ENCODE data around the gene CREB1. TPM values are rescaled to one million over a fixed set of nuclear protein-coding genes. Genes with fewer than 3 reads are reported as not detected.
A peak's percentile ranks its signal among the peaks of the same experiment; 100 is the strongest.

Gene CREB1
- total and polyA plus RNA-seq, 10 of the 15 experiments (the other 5 are each of a cell fraction or from before 2014, with no cell fraction given) = 13.4 to 76.9 (median 39.5) TPM

- WGBS (ENCODE audit: insufficient coverage, insufficient replicate concordance, low lambda C conversion rate, missing lambda C conversion rate) = 95% methylated on average over 2 of the region's 2 CpGs
- no peaks in the 10 kb centered on the region for H4K20me1 ChIP-seq (ENCODE audit: control insufficient read depth, insufficient read depth)
- H3K79me2 ChIP-seq (ENCODE audit: control insufficient read depth, insufficient read depth, low read length) = peaks cover 81% of the 10 kb centered on the region
- peaks cover 0 to 15% of the 10 kb centered on the region in 2 experiments; a peak in 1 of 4 replicates for H3K36me3 ChIP-seq (ENCODE audit: control insufficient read depth in 2 of 2, insufficient read depth in 2 of 2, low read length in 1 of 2)
- no peak overlapping the region for H3K27ac ChIP-seq (ENCODE audit: control insufficient read depth, insufficient read depth)
- CTCF ChIA-PET = interaction anchor here (0.9 kb wide), 1 partner anchor 9 kb away, joined by 3 read pairs; no protein-coding TSS in a partner anchor
- RAD21 ChIA-PET (ENCODE audit: unreplicated experiment) = interaction anchor here (0.7 to 1.1 kb wide), 3 partner anchors 10 to 203 kb away, joined by 3 to 4 read pairs (median 3); no protein-coding TSS in a partner anchor
- no peak overlapping the region for H3K4me2 ChIP-seq (ENCODE audit: control insufficient read depth, insufficient read depth)
- POLR2A ChIA-PET = interaction anchor here (0.7 to 1.2 kb wide), 3 partner anchors 11 to 438 kb away, joined by 3 to 8 read pairs (median 4); partner anchors contain the start of gene CREB1
- no peak for TF ChIP-seq YY1 (IDR thresholded peaks at IDR 0.05; ENCODE audit: low read depth, low read length)
- TF ChIP-seq, protein P1, sequence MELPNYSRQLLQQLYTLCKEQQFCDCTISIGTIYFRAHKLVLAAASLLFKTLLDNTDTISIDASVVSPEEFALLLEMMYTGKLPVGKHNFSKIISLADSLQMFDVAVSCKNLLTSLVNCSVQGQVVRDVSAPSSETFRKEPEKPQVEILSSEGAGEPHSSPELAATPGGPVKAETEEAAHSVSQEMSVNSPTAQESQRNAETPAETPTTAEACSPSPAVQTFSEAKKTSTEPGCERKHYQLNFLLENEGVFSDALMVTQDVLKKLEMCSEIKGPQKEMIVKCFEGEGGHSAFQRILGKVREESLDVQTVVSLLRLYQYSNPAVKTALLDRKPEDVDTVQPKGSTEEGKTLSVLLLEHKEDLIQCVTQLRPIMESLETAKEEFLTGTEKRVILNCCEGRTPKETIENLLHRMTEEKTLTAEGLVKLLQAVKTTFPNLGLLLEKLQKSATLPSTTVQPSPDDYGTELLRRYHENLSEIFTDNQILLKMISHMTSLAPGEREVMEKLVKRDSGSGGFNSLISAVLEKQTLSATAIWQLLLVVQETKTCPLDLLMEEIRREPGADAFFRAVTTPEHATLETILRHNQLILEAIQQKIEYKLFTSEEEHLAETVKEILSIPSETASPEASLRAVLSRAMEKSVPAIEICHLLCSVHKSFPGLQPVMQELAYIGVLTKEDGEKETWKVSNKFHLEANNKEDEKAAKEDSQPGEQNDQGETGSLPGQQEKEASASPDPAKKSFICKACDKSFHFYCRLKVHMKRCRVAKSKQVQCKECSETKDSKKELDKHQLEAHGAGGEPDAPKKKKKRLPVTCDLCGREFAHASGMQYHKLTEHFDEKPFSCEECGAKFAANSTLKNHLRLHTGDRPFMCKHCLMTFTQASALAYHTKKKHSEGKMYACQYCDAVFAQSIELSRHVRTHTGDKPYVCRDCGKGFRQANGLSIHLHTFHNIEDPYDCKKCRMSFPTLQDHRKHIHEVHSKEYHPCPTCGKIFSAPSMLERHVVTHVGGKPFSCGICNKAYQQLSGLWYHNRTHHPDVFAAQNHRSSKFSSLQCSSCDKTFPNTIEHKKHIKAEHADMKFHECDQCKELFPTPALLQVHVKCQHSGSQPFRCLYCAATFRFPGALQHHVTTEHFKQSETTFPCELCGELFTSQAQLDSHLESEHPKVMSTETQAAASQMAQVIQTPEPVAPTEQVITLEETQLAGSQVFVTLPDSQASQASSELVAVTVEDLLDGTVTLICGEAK (IDR thresholded peaks at IDR 0.05; ENCODE audit: borderline replicate concordance) = peak; percentile 69
- no peak overlapping the region for H3K4me3 ChIP-seq
- no TSS peak for BruUV-seq (replicated peaks)
- ATAC-seq (peak; percentile 17; the same call in 1 of the 3 replicates), DNase-seq (ENCODE audit: low read depth, low spot score) (no peak), FAIRE-seq (no peak)
- H3K27me3 ChIP-seq (replicated peaks in 1 of 2; ENCODE audit: control insufficient read depth in 2 of 2, insufficient read depth in 2 of 2, low read length in 1 of 2) = no peaks in the 10 kb centered on the region
- no peaks in the 10 kb centered on the region for H3K4me1 ChIP-seq (ENCODE audit: control insufficient read depth, insufficient read depth, low read length)
- in situ Hi-C loops (cut with MboI) (no loop called here), intact Hi-C loops (cut with micrococcal nuclease; ENCODE audit: unreplicated experiment) (no loop called here)
- no peak overlapping the region for H3K9ac ChIP-seq (ENCODE audit: control insufficient read depth, insufficient read depth, low read length)
- no peak overlapping the region for H2AFZ ChIP-seq (ENCODE audit: control insufficient read depth, low read depth, low read length)
- SMC1A ChIA-PET (ENCODE audit: uncharacterized antibody, unreplicated experiment) = interaction anchor here (0.6 to 1.2 kb wide), 2 partner anchors 34 to 150 kb away, joined by 3 to 5 read pairs; no protein-coding TSS in a partner anchor
- no peaks in the 10 kb centered on the region for H3K9me3 ChIP-seq (replicated peaks; ENCODE audit: control insufficient read depth, insufficient read depth, low read length)
Measured at GRCh38 chr2:207540431-207540830, 10.7 kb downstream of the CREB1 start.
